Measurements from ENCODE around the gene HIBADH.

The HIBADH gene

GRCh38 chr7:27689591-27690164, 27.0 kb upstream of the HIBADH start:
- DNase-seq (ENCODE audit: low spot score), result peak; percentile 25
- peak; percentile 44 for TF ChIP-seq CTCF (IDR thresholded peaks at IDR 0.05; ENCODE audit: extremely low read depth, missing control alignments)

- TF ChIP-seq CTCF (IDR thresholded peaks at IDR 0.05; ENCODE audit: extremely low read depth, missing control alignments), result no peak
- DNase-seq (ENCODE audit: low spot score), result no peak
Measured at GRCh38 chr7:27689150-27689549, 26.5 kb upstream of the HIBADH start.

GRCh38 chr7:27688646-27689045, 26.0 kb upstream of the HIBADH start:
- DNase-seq (ENCODE audit: low spot score), result no peak
- TF ChIP-seq CTCF (IDR thresholded peaks at IDR 0.05; ENCODE audit: extremely low read depth, missing control alignments), result no peak

GRCh38 chr7:27688056-27688455, 25.4 kb upstream of the HIBADH start:
- no peak for TF ChIP-seq CTCF (IDR thresholded peaks at IDR 0.05; ENCODE audit: extremely low read depth, missing control alignments)

GRCh38 chr7:27686315-27686714, 23.6 kb upstream of the HIBADH start:
- no peak for TF ChIP-seq CTCF (IDR thresholded peaks at IDR 0.05; ENCODE audit: extremely low read depth, missing control alignments)
- no peak for DNase-seq (ENCODE audit: low spot score)

More at GRCh38 chr7:27688056-27688455, 25.4 kb upstream of the HIBADH start:
- no peak for DNase-seq (ENCODE audit: low spot score)

- no peak for TF ChIP-seq CTCF (IDR thresholded peaks at IDR 0.05; ENCODE audit: extremely low read depth, missing control alignments)
- no peak for DNase-seq (ENCODE audit: low spot score)
Measured at GRCh38 chr7:27685893-27686292, 23.2 kb upstream of the HIBADH start.

- TF ChIP-seq CTCF (IDR thresholded peaks at IDR 0.05; ENCODE audit: extremely low read depth, missing control alignments), result no peak
- no peak for DNase-seq (ENCODE audit: low spot score)
Measured at GRCh38 chr7:27685209-27685608, 22.5 kb upstream of the HIBADH start.
